OCI-LY3 (cell line): ENCODE data around the gene CLIP2.

Source experiments
- CTCF ChIP-seq: fragments of 200-600, 300-600 bp; sonication (generic); IDR thresholded peaks from 2 replicates; pipeline ENCODE4 v1.5.1; 2014; ENCODE audit warnings: antibody characterized with exemption, low read length, low read depth
- EZH2phosphoT487 ChIP-seq: fragments of 200-600 bp; shearing (Covaris generic); IDR thresholded peaks from 2 replicates; pipeline ENCODE4 v1.6.1; 2018; ENCODE audit warnings: antibody characterized with exemption, mixed run types, low read depth

- TF ChIP-seq CTCF (no peak), EZH2phosphoT487 (no peak)
These were observed 90.7 kb downstream of the CLIP2 start for GRCh38 chr7:74379938-74380337.
